Right renal pelvis (tissue), 4 donors: ENCODE results near the gene PFKFB4. TPM values are rescaled to one million over a fixed set of nuclear protein-coding genes. Genes with fewer than 3 reads are reported as not detected.

Experiments
- DNase-seq, 4 donors: peaks; one replicate each; pipeline ENCODE4 v3.0.0-alpha.2; 2013; ENCODE audit warnings: low read depth in 4 of 4, low spot score in 3 of 4, missing footprints in 1 of 4
- polyA plus RNA-seq, 4 donors: library from polyadenylated mRNA; unstranded; fragments of 120-200 nt; gene quantifications; one replicate each; pipeline ENCODE4 v1.2.1, GENCODE V29; 2013; ENCODE audit not compliant: insufficient read length in 4 of 4

Gene PFKFB4
- polyA plus RNA-seq, 4 donors, result 3.9 to 5.4 (median 4.9) TPM

- DNase-seq, result no peak
Measured at GRCh38 chr3:48587686-48588085, 31.1 kb upstream of the PFKFB4 start.

- DNase-seq, result no peak
Measured at GRCh38 chr3:48585411-48585810, 28.8 kb upstream of the PFKFB4 start.

GRCh38 chr3:48584836-48585235 is 28.2 kb upstream of the PFKFB4 start:
- DNase-seq, result no peak

- DNase-seq, result no peak
Measured at GRCh38 chr3:48581621-48582481, 25.2 kb upstream of the PFKFB4 start.

GRCh38 chr3:48576647-48577046 is 20.0 kb upstream of the PFKFB4 start:
- DNase-seq, result no peak

GRCh38 chr3:48575366-48575765 is 18.8 kb upstream of the PFKFB4 start:
- DNase-seq, result no peak

- DNase-seq, result no peak
Measured at GRCh38 chr3:48573973-48574585, 17.5 kb upstream of the PFKFB4 start.

GRCh38 chr3:48572517-48572916 is 15.9 kb upstream of the PFKFB4 start:
- DNase-seq, result no peak

- no peak for DNase-seq
Measured at GRCh38 chr3:48571938-48572337, 15.3 kb upstream of the PFKFB4 start.

GRCh38 chr3:48569808-48570450 is 13.3 kb upstream of the PFKFB4 start:
- no peak for DNase-seq

- no peak for DNase-seq
Measured at GRCh38 chr3:48569400-48569799, 12.8 kb upstream of the PFKFB4 start.

- no peak for DNase-seq
Measured at GRCh38 chr3:48568476-48568875, 11.9 kb upstream of the PFKFB4 start.

GRCh38 chr3:48567500-48567899 is 10.9 kb upstream of the PFKFB4 start:
- no peak for DNase-seq

GRCh38 chr3:48567090-48567489 is 10.5 kb upstream of the PFKFB4 start:
- DNase-seq, result no peak

GRCh38 chr3:48566401-48566760 is 9.8 kb upstream of the PFKFB4 start:
- no peak for DNase-seq

- no peak for DNase-seq
Measured at GRCh38 chr3:48565591-48566400, 9.2 kb upstream of the PFKFB4 start.

GRCh38 chr3:48565186-48565585 is 8.6 kb upstream of the PFKFB4 start:
- no peak for DNase-seq

- no peak for DNase-seq
Measured at GRCh38 chr3:48564667-48565066, 8.1 kb upstream of the PFKFB4 start.

GRCh38 chr3:48564022-48564421 is 7.4 kb upstream of the PFKFB4 start:
- no peak for DNase-seq

GRCh38 chr3:48563382-48563918 is 6.8 kb upstream of the PFKFB4 start, which contains the start of gene UCN2:
Gene UCN2 (minus strand): TSS chr3:48563781. CDS start chr3:48563124, 657 bp downstream.
- DNase-seq, result no peak
